ENCODE results near the gene ITPKB.

The ITPKB gene

DNA sequence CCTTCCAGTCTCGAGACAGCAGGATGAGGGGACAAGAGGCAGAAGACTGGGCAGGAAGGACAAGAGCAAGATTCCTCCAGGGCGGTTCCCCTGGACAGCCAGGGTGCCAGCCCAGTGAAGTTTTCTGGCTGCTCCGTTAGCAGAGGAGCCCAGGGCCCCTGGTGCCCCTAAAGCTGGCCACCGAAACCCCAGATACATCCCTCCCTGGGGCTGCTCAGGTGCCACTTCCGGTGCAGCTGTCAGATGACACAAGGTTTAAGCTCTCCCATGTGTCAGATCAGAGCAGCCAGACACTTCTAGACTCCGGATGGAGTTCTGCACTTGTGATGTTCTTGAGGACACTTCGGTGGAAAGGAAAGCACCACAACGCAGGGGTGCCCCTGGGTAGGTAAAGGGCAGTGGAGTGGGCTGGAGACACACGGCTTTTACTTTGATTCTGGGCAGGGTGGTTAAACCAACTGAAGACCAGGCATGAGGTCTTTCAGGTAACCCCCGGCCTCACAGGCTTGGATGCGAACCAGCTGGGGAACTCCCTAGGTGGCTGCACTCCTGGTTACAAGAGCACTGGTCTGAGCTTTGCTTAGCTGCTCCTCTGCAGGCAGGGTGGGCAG, 85.7 kb downstream of the ITPKB start:
- H3K79me1 ChIP-seq (ENCODE audit: low read depth, low read length), result no peaks in the 10 kb centered on the region
- WGBS, 2 donors (ENCODE audit: extremely low coverage in 2 of 2, insufficient read length in 2 of 2, insufficient replicate concordance in 1 of 2), result no CpG with 5 or more reads among the region's 11 CpGs
- H3K14ac ChIP-seq (ENCODE audit: low read length), result peak overlapping the region; percentile 86
- peaks cover 0 to 3% (median 0%) of the 10 kb centered on the region in 3 experiments for H3K27me3 ChIP-seq (ENCODE audit: control insufficient read depth in 3 of 3, insufficient read depth in 3 of 3, low read depth in 1 of 3, low read length in 3 of 3)
- H2BK5ac ChIP-seq (ENCODE audit: low read length), result peak overlapping the region; percentile 88
- peak overlapping the region; percentile 66 for H2AFZ ChIP-seq (ENCODE audit: low read length)
- peak overlapping the region; percentile 98 for H3K18ac ChIP-seq (ENCODE audit: low read length)
- H3K4me2 ChIP-seq (ENCODE audit: insufficient read depth, low read length, poor library complexity, severe bottlenecking), result no peak overlapping the region
- H2BK12ac ChIP-seq (ENCODE audit: low read length), result peak overlapping the region; percentile 87
- H3K9me3 ChIP-seq (replicated peaks in 1 of 2; ENCODE audit: control insufficient read depth in 2 of 2, insufficient read depth in 1 of 2, low read depth in 1 of 2, low read length in 2 of 2), result peaks cover 0 to 4% of the 10 kb centered on the region in 2 donors
- H3K4ac ChIP-seq (ENCODE audit: low read length), result peak overlapping the region; percentile 84
- H3K4me1 ChIP-seq (ENCODE audit: control insufficient read depth in 2 of 2, insufficient read depth in 1 of 2, low read depth in 1 of 2, low read length in 2 of 2), result peaks cover 48 to 57% of the 10 kb centered on the region in 2 donors
- H4K91ac ChIP-seq (ENCODE audit: low read depth, low read length, poor library complexity), result peak overlapping the region; percentile 99
- peak overlapping the region; percentile 97 for H3K27ac ChIP-seq (replicated peaks; ENCODE audit: low read length)
- no peak overlapping the region for H2AK5ac ChIP-seq (ENCODE audit: low read depth, low read length)
- H3K4me3 ChIP-seq (ENCODE audit: low read length in 2 of 2), result no peak overlapping the region
- H3K9ac ChIP-seq (ENCODE audit: low read depth, low read length, poor library complexity), result no peak overlapping the region
- no peak overlapping the region for H3K23ac ChIP-seq (ENCODE audit: low read depth, low read length, poor library complexity)
- no peak overlapping the region for H4K8ac ChIP-seq (ENCODE audit: low read depth, low read length)
- peaks cover 3 to 4% of the 10 kb centered on the region in 2 donors for H3K36me3 ChIP-seq (replicated peaks in 1 of 2; ENCODE audit: control insufficient read depth in 2 of 2, insufficient read depth in 2 of 2, low read length in 2 of 2)
- peak overlapping the region; percentile 84 for H2BK120ac ChIP-seq (ENCODE audit: low read depth, low read length)
- H2BK15ac ChIP-seq (ENCODE audit: low read length), result peak overlapping the region; percentile 51
- DNase-seq (ENCODE audit: low spot score), result no peak

DNA sequence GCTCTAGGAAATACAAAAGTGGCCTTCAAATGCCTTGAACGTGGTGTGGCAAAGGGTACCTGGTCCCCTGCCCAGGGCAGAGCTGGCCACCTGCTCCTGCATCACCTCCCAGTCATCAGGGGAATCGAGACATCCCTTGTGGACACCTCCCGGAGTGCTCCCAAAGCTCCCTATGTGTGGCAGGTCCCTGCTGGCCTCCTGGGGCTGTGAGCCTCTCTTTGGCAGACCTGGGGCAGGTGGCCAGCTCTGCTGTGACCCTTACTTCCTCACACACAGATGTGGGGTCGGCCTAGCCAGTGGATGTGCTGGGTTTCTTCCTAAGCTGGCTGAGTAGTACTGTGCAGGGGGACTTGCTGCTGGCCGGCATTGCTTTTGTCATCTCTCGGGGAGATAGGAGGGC, 86.5 kb downstream of the ITPKB start:
- WGBS, 2 donors (ENCODE audit: extremely low coverage in 2 of 2, insufficient read length in 2 of 2, insufficient replicate concordance in 1 of 2), result no CpG with 5 or more reads among the region's 6 CpGs
- peaks cover 40 to 51% of the 10 kb centered on the region in 2 donors for H3K4me1 ChIP-seq (ENCODE audit: control insufficient read depth in 2 of 2, insufficient read depth in 1 of 2, low read depth in 1 of 2, low read length in 2 of 2)

DNA sequence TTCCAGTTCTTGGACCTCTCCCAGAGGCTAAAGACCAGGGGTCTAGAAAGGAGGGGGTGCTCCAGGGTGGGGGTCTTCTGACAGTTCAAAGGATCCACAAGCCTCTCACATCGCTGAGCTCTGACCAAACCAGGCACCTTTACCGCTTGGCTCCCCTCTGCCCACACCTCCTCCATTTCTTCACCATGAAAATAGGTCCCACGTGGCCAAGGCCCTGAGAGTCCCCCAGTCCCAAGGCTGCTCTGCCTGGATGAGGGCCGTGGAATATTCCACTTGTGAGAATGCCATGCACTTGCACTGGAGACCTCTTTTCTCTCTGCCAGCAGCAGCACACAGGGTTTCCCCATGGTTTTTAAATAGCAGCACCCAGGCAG, 87.4 kb downstream of the ITPKB start:
- peaks cover 0 to 3% (median 0%) of the 10 kb centered on the region in 3 experiments for H3K27me3 ChIP-seq (ENCODE audit: control insufficient read depth in 3 of 3, insufficient read depth in 3 of 3, low read depth in 1 of 3, low read length in 3 of 3)
- no peak overlapping the region for H2AK5ac ChIP-seq (ENCODE audit: low read depth, low read length)
- no peak overlapping the region for H2AFZ ChIP-seq (ENCODE audit: low read length)
- no peak overlapping the region for H3K14ac ChIP-seq (ENCODE audit: low read length)
- H2BK5ac ChIP-seq (ENCODE audit: low read length), result no peak overlapping the region
- WGBS, 2 donors (ENCODE audit: extremely low coverage in 2 of 2, insufficient read length in 2 of 2, insufficient replicate concordance in 1 of 2), result no CpG with 5 or more reads among the region's 4 CpGs
- no peak overlapping the region for H3K18ac ChIP-seq (ENCODE audit: low read length)
- no peak overlapping the region for H3K4me3 ChIP-seq (ENCODE audit: low read length in 2 of 2)
- H3K79me1 ChIP-seq (ENCODE audit: low read depth, low read length), result no peaks in the 10 kb centered on the region
- H3K23ac ChIP-seq (ENCODE audit: low read depth, low read length, poor library complexity), result no peak overlapping the region
- H3K4me1 ChIP-seq (ENCODE audit: control insufficient read depth in 2 of 2, insufficient read depth in 1 of 2, low read depth in 1 of 2, low read length in 2 of 2), result peaks cover 36 to 49% of the 10 kb centered on the region in 2 donors
- no peak overlapping the region for H3K27ac ChIP-seq (replicated peaks; ENCODE audit: low read length)
- peaks cover 12 to 19% of the 10 kb centered on the region in 2 donors for H3K36me3 ChIP-seq (replicated peaks in 1 of 2; ENCODE audit: control insufficient read depth in 2 of 2, insufficient read depth in 2 of 2, low read length in 2 of 2)
- H3K4me2 ChIP-seq (ENCODE audit: insufficient read depth, low read length, poor library complexity, severe bottlenecking), result no peak overlapping the region
- no peak overlapping the region for H2BK15ac ChIP-seq (ENCODE audit: low read length)
- no peak overlapping the region for H2BK120ac ChIP-seq (ENCODE audit: low read depth, low read length)
- H3K9ac ChIP-seq (ENCODE audit: low read depth, low read length, poor library complexity), result no peak overlapping the region
- no peak overlapping the region for H4K91ac ChIP-seq (ENCODE audit: low read depth, low read length, poor library complexity)
- H2BK12ac ChIP-seq (ENCODE audit: low read length), result no peak overlapping the region
- no peak overlapping the region for H4K8ac ChIP-seq (ENCODE audit: low read depth, low read length)
- no peak for DNase-seq (ENCODE audit: low spot score)
- H3K4ac ChIP-seq (ENCODE audit: low read length), result no peak overlapping the region
- H3K9me3 ChIP-seq (replicated peaks in 1 of 2; ENCODE audit: control insufficient read depth in 2 of 2, insufficient read depth in 1 of 2, low read depth in 1 of 2, low read length in 2 of 2), result peaks cover 0 to 4% of the 10 kb centered on the region in 2 donors

More for the DNA sequence above, 86.5 kb downstream of the ITPKB start:
- no peak overlapping the region for H3K9ac ChIP-seq (ENCODE audit: low read depth, low read length, poor library complexity)
- no peak overlapping the region for H2AK5ac ChIP-seq (ENCODE audit: low read depth, low read length)
- peak overlapping the region; percentile 3 for H2BK12ac ChIP-seq (ENCODE audit: low read length)
- H2AFZ ChIP-seq (ENCODE audit: low read length), result no peak overlapping the region
- H4K91ac ChIP-seq (ENCODE audit: low read depth, low read length, poor library complexity), result no peak overlapping the region
- peaks cover 0 to 3% (median 0%) of the 10 kb centered on the region in 3 experiments for H3K27me3 ChIP-seq (ENCODE audit: control insufficient read depth in 3 of 3, insufficient read depth in 3 of 3, low read depth in 1 of 3, low read length in 3 of 3)
- peaks cover 0 to 4% of the 10 kb centered on the region in 2 donors for H3K9me3 ChIP-seq (replicated peaks in 1 of 2; ENCODE audit: control insufficient read depth in 2 of 2, insufficient read depth in 1 of 2, low read depth in 1 of 2, low read length in 2 of 2)
- no peak overlapping the region for H3K23ac ChIP-seq (ENCODE audit: low read depth, low read length, poor library complexity)
- H2BK15ac ChIP-seq (ENCODE audit: low read length), result peak overlapping the region; percentile 87
- peaks cover 6 to 10% of the 10 kb centered on the region in 2 donors for H3K36me3 ChIP-seq (replicated peaks in 1 of 2; ENCODE audit: control insufficient read depth in 2 of 2, insufficient read depth in 2 of 2, low read length in 2 of 2)
- H3K27ac ChIP-seq (replicated peaks; ENCODE audit: low read length), result peak overlapping the region; percentile 97
- no peak overlapping the region for H3K4me2 ChIP-seq (ENCODE audit: insufficient read depth, low read length, poor library complexity, severe bottlenecking)
- H3K14ac ChIP-seq (ENCODE audit: low read length), result no peak overlapping the region
- peak overlapping the region; percentile 84 for H2BK120ac ChIP-seq (ENCODE audit: low read depth, low read length)
- no peak overlapping the region for H3K4me3 ChIP-seq (ENCODE audit: low read length in 2 of 2)
- H2BK5ac ChIP-seq (ENCODE audit: low read length), result peak overlapping the region; percentile 88
- H4K8ac ChIP-seq (ENCODE audit: low read depth, low read length), result no peak overlapping the region
- H3K4ac ChIP-seq (ENCODE audit: low read length), result no peak overlapping the region
- DNase-seq (ENCODE audit: low spot score), result no peak
- peak overlapping the region; percentile 89 for H3K18ac ChIP-seq (ENCODE audit: low read length)
- H3K79me1 ChIP-seq (ENCODE audit: low read depth, low read length), result no peaks in the 10 kb centered on the region

DNA sequence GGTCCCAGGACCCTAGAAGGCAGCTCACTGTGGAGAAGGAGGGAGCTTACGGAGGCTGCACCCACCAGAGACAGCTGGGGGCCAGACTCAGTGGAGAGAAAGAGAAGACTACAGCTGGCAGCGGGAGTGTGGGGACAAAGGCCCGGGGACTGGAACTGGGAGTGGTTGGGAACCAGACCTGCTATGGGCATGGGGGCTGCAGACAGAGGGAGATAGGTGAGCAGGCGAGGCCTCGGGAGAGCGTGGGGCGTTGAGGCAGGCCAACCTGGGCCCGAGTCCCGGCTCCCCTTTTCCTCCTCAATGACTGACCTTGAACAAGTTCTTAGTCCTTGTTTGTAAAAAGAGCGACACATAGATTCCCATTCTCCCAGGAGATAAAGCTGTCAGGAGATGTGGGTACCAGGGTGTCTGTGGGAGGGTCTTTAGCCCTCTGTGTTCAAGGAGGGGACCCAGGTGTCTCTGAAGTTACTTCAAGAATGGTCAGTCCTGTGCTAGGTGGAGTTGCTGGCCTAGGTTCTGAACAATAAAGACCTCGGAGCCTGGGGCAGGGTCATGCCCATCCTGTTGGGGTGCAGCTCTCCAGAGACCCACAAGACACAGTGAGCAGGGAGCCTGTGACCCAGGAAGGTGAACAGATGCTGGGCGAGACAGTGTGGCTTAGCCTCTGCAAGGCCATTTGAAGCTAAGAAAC, 87.9 kb downstream of the ITPKB start:
- no peak overlapping the region for H3K9ac ChIP-seq (ENCODE audit: low read depth, low read length, poor library complexity)
- H2BK15ac ChIP-seq (ENCODE audit: low read length), result peak overlapping the region; percentile 3
- H4K91ac ChIP-seq (ENCODE audit: low read depth, low read length, poor library complexity), result no peak overlapping the region
- H3K4me1 ChIP-seq (ENCODE audit: control insufficient read depth in 2 of 2, insufficient read depth in 1 of 2, low read depth in 1 of 2, low read length in 2 of 2), result peaks cover 31 to 44% of the 10 kb centered on the region in 2 donors
- H3K27me3 ChIP-seq (ENCODE audit: control insufficient read depth in 3 of 3, insufficient read depth in 3 of 3, low read depth in 1 of 3, low read length in 3 of 3), result peaks cover 0 to 3% (median 0%) of the 10 kb centered on the region in 3 experiments
- no peak overlapping the region for H3K4ac ChIP-seq (ENCODE audit: low read length)
- peak overlapping the region; percentile 6 for H2AK5ac ChIP-seq (ENCODE audit: low read depth, low read length)
- no peak for DNase-seq (ENCODE audit: low spot score)
- H2AFZ ChIP-seq (ENCODE audit: low read length), result no peak overlapping the region
- no peak overlapping the region for H3K4me3 ChIP-seq (ENCODE audit: low read length in 2 of 2)
- no peak overlapping the region for H3K14ac ChIP-seq (ENCODE audit: low read length)
- no peak overlapping the region for H2BK120ac ChIP-seq (ENCODE audit: low read depth, low read length)
- no peak overlapping the region for H3K4me2 ChIP-seq (ENCODE audit: insufficient read depth, low read length, poor library complexity, severe bottlenecking)
- no peak overlapping the region for H3K27ac ChIP-seq (replicated peaks; ENCODE audit: low read length)
- H2BK5ac ChIP-seq (ENCODE audit: low read length), result peak overlapping the region; percentile 4
- H3K79me1 ChIP-seq (ENCODE audit: low read depth, low read length), result no peaks in the 10 kb centered on the region
- H2BK12ac ChIP-seq (ENCODE audit: low read length), result peak overlapping the region; percentile 14
- WGBS, 2 donors (ENCODE audit: extremely low coverage in 2 of 2, insufficient read length in 2 of 2, insufficient replicate concordance in 1 of 2), result no CpG with 5 or more reads among the region's 12 CpGs
- peaks cover 12 to 21% of the 10 kb centered on the region in 2 donors for H3K36me3 ChIP-seq (replicated peaks in 1 of 2; ENCODE audit: control insufficient read depth in 2 of 2, insufficient read depth in 2 of 2, low read length in 2 of 2)
- H3K23ac ChIP-seq (ENCODE audit: low read depth, low read length, poor library complexity), result peak overlapping the region; percentile 11
- H3K18ac ChIP-seq (ENCODE audit: low read length), result peak overlapping the region; percentile 73
- peaks cover 0 to 4% of the 10 kb centered on the region in 2 donors for H3K9me3 ChIP-seq (replicated peaks in 1 of 2; ENCODE audit: control insufficient read depth in 2 of 2, insufficient read depth in 1 of 2, low read depth in 1 of 2, low read length in 2 of 2)
- H4K8ac ChIP-seq (ENCODE audit: low read depth, low read length), result no peak overlapping the region
